Germinal center (tissue), 1 donor: ENCODE data around the gene FMNL2.

Experiments used
- DNase-seq: peaks from one replicate; pipeline ENCODE4 v3.0.0; 2012; ENCODE audit warnings: mixed read lengths, low spot score

FMNL2 gene

DNA sequence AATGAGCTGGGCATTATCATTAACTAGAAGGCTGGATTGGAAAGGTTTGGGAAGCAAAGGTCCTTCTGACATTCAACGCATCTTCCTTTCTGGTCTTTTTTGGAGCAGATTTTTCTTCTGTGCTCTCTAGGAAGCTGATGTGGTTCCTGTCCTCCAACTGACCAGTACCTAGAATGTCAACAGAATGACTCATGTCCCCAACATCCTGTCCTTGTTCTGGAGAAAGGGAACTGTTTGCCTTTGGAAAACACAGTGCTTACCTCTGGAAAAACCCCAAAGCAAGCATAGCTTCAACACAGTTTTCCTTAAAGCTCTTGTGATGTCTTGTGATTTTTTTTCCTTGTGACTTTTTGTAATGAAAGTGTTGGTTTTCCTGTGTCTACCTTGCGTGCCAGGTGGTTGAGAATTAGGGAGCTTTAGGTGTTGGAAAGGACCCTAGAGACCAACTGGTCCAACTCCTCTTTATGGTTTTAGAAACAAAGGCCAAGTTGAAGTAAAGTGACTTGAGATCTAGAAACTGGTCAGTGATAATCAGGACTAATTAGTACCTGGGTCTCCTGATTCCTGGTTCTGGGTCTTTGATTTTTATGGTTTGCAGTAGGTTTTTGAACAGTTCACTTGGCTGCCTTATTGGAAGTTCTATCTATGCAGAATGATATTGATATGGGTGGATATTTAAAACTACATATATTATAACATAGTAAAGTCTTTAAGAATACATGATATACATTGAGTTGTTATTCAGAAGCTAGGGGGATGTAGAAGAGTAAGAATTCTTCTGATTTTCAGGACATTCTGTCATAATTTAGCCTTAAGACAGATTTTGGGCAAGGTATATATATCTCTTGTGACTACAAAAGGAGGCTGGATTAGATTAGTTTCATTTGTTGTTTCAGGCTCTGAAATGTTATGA is 70.5 kb downstream of the FMNL2 start:
- DNase-seq = no peak

DNA sequence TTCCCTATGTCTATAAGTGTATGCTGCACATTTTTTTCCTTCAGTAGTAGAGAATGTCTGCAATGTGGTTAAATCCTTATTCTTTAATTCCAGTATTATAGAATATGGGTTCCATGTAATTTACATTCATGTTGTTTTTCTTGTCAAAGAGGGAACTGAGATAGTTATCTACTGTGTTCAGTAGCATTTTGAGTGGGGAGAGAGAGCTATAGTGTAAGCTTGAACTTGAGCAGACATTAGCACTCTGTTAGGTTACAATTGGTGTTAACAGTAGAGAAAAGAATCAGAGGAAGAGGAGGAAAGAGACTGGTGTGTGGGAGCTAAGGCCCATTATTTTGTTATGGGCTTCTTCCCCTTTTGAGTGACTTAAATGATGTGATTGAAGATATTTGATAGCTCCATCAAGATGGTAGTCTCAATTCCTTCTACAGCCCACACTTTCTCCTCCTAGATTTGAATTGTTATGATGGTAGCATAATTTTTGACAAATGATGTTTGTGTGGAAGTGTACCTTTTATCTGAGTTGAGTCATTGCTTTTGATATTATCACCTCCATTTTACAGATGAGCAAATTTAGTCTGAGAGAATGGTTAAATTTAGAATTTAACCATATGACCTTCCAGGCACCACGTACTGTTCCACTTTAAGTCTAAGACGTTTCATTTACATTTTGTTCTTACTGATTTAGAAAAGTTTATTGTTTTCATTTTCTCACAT is 71.3 kb downstream of the FMNL2 start:
- no peak for DNase-seq

DNA sequence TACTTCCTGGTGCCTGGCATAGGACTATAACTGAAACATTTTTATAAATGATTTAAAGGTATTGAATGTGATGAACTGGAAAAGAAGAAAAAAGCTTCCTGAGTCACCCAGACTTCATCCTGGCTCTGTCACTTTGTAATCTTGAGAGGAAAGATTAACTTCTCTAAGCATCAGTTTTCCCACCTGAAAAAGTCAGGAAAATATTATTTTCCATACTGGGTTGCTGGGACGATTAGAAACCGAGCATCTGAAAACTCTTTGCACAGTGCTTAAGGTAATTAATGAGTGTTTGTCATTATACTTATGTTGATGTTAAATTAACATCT is 71.8 kb downstream of the FMNL2 start:
- DNase-seq = no peak

DNA sequence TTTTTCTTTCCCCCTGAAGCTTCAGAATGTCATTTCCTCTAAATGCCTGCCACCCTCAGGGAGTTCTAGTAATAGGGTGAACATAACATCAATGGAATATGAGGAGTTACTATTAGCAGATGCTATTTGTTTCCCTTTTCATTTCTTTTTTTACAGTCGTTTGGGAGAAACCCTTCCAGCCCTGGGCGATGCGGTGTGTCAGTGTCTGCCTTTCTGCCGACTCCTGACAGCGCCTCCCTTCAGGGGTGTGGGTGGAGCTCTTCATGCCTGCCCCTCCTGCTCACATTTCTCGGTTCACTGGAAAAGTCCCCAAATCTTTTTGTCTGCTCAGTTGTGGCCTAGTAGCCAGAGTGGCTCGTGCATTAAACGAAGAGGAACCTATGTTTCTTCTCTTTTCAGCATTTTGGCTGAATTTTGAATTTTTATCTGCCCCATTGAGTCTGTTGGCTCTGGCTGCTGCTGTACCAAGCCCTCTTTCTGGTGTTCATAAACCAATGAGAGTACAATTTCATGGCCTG is 72.3 kb downstream of the FMNL2 start:
- DNase-seq = peak; percentile 62

GRCh38 chr2:152407806-152408205 is 72.8 kb downstream of the FMNL2 start:
- no peak for DNase-seq

- no peak for DNase-seq
These were observed 73.3 kb downstream of the FMNL2 start for GRCh38 chr2:152408254-152408653.

DNA sequence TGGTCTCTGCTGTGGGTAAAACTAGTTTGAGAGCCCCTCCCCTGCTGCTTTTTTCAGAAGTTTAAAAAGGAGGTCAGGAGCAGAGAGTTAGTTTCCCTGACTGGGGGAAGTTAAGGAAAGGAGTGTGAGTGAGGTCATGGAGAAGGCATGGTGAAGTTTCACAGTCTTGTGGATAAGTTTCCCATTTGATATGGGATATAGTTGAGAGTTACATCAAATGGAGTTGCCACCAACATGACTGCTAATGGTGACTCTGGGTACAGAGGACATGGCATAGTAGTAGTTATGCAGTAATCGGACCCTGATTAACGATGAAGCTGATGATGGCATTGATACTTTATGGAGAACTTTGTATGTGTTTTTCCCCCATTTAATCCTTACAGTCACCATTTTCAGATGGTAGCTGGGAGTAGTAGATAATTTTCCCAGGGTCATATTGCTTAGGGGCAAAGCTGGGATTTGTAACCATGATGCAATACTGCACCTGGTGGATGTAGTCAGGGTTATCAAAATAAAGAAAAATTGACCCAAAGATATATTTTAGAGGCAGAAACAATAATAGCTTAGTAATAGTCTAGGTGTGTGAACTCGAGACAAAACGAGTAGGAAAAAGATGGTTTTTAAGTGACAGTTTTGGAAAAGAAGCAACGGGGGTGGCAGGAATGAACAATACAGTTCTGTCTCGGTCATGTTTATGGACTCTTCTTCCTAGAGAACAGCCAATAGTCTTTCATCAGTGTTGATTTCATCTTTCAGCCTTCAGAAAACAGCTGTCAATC is 74.6 kb downstream of the FMNL2 start:
- no peak for DNase-seq

DNA sequence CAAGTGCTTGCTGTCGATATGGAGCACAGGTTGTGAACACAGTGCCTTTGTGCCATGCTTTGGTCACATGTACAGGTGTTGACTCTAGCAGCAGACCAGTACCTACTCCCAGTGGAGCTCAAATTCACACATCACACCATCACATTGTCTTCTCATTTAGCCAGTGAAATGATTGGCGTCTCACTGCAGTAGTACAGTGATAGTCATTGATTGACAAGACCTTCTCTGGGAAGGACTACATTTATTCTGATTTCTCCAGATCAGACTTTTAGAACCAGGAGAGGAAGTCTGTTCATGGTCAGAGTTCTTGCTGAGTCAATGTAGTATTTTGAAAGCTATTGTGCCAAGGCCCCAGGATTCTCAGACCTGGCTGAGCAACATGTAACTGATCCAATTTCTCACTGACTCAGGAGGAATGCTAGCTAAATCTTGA is 75.2 kb downstream of the FMNL2 start:
- no peak for DNase-seq

DNA sequence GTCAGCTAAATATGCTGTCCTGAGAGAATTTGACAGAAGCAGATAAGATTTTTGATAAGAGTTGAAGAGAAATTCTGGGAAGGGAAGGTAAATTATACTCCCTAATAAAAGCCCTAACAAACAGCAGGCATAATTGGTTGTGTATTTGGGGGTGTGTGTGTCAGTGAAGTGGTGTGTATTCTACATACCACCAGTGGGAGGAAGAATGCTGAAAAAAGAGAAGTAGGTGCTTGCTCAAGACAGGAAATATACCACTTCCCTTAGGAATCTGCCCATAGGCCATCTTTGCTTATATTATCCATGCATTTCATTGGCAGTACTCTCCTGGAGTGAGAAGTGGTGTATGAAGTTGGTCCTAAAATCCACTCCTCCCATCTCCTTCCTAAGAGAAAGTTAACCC is 76.2 kb downstream of the FMNL2 start:
- no peak for DNase-seq

GRCh38 chr2:152413228-152414030 is 78.5 kb downstream of the FMNL2 start:
- DNase-seq = no peak

DNA sequence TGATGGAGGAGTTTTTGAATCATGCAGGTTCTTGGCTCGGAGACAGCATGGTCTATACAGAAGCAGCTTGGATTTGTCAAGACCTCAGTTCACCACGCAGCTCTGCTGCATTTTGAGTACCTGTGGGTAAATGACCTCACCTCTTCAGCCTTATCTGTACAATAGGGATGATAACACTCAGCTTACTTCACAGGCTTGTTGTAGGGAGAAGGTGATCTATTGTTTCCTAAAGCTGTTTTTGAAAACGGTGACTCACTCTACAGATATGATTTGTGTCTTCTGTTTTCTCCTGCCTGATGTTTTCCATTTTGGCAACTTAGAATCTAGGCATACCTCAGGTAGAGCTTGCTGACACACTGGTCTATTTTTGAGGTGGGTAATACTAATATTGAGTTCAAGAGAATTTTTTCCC is 80.3 kb downstream of the FMNL2 start:
- no peak for DNase-seq

DNA sequence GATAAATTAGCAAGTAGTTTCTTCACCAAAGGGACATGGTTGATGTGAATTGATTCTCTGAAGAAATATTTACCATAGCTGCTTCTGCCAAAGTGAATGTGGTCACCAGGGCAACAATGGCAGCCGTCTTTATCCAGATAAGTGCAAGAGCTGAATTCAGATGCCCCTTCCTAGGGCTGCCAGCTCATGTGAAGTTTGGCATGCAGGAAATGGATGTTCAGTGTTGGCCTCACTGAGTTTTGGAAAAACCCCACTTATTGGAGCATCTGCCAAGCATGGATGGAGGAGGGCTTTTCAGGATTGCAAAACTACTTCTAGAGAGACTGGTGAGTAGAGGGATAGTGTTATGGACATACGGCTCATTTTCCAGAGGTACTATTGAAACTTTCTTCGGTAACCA is 80.8 kb downstream of the FMNL2 start:
- DNase-seq = no peak

DNA sequence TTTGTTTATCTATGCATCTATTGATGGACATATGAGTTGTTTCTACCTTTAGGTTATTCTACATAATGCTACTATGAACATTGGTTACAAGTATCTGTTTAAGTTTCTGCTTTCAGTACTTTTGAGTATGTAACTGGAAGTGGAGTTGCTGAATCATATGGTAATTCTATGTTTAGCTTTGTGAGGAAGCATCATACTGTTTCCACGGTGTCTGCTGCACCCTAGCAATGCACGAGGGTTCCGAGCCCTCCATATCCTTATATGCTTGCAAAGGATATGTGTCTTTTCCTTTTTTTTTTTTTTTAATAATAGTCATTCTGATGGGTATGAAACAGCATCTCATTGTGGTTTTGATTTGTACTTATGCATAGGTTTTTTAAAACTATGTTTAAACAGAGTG is 83.7 kb downstream of the FMNL2 start:
- no peak for DNase-seq

DNA sequence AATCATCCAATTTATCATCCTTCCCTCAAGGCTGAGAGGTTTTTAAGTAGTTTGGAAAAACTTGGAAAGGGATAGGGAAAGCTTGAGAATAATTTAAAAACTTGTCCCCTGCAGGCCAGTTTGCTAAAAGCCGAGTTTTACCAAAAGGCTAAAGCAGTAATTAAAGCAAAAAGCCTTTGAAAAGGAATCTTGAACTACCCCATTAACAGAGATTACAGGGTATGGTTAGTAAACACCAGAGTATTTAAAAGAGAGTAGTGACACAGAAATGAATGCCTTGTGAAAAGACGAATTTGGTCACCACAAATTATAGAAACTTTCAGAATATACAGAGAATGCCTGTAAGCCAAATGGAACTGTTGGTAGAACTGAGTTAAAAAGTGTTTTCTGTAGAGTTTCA is 85.0 kb downstream of the FMNL2 start:
- DNase-seq = no peak

DNA sequence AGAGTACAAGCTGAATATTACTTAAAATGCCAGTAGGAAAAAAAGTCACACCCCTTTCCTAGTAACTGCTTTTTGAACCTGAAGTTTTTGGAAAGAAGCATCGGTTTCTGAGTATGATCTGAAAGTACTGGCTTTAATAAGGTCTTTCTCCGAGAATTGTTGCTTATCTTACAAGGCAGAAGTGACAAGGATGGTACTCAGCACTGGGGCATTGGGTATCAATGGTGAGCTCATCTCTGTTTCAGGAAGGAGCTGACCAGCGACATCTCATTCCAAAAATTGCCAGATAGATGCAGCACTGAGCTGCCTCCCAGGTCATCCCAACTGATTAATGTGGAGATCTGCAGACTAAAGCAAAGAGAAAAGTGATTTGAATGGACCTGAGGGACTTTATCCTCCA is 85.4 kb downstream of the FMNL2 start:
- no peak for DNase-seq

- no peak for DNase-seq
These were observed 86.0 kb downstream of the FMNL2 start for GRCh38 chr2:152420936-152421335.

DNA sequence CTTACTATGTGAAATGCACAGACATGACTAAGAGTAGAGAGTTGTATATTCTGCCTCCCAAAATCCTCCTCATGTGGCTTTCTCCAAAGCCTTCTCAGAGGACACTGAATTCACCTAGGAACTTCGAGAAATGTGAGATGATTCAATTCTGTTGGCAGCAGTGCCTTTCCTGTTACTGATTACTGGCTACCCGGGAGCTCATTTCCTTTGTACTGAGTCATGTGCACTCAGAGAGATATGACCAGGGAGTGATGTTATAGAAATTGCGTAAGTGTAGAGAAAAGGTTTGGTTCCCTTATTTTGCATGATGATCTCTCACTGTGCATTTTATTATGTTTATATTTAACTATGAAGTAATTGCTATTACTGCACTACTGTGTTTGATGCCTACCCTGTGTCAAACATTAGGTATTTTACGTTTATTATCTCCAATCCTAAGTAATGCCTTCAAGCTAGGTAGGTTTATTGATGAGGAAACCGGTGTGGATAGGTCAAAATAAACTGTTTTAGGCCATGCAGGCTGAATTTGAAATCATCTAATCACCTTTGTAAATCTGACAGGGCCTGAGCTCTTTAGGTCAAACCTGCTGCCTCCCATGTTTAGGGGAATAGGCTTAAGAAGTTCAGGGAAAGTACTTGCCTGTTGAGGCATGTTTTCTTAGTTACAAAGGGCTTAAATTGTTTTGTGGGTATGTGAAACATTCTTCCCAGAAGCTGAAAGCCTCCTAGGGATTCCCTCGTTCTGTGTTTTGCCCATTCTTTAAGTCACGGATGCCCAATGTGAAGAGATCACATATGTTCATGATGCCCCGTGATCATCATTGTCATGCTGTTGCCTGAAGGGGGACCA is 86.8 kb downstream of the FMNL2 start:
- no peak for DNase-seq

DNA sequence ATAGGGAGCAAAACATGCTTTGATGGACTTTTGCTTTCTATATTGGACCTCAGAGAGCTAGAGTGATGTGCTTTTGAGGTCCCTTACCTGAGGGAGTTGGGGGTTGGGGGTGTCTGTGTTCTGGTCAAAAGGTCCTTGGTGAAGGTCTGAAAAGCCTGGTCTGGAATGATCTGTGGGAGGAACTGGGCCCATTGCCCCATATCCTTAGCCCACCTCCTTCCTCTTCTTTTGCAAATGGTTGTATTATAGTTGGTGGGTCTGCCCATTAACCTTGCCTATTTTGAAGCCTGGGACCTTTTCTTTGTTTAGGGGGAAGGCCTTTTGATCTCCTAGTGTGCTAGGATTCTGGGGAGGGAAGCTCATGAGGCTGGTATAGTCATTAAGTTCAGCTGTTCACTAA is 88.7 kb downstream of the FMNL2 start:
- DNase-seq = no peak

DNA sequence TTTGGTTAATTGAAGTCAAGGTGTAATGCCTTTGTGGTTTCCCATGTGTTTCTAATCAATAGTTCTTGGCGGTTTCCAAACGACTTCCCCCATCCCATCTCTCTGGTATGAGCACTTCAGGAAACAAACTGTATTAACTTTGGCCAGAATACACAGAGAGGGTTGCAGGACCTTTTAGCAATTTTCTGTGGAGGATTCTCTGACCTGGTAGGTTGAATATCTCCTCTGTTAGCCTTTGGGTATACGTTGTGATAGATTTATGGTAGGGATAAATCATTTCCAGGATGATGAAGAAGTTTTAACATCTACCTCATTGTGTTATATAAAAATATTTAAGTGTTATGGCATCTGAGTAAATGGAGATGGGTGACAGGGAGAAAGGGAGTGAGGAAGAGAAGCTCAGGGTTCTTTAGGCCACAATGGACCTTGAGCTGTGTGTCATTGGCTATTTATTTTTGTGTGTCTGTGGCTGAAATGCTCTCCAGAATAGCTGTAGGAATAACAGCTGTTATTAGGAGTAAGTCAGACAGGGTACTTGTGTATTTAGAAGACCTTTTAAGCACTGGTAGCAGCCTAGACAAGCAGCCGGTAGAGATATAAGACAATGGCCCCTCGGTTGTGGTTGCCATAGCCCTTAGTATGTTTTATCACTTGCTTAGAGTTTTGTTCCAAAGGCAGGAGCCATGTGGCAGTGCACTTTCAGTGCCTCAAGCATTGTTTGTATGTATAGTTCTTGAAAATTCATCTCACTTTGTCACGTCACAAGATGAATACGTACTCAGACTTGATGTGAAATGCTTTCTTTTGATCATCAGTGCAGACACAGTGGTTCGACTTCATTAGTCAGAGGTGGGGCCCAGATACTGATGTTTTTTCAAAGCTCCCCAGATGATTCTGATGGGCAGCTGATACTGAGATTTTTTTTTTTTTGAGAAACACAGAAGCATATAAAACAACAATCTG is 91.1 kb downstream of the FMNL2 start:
- DNase-seq = no peak

DNA sequence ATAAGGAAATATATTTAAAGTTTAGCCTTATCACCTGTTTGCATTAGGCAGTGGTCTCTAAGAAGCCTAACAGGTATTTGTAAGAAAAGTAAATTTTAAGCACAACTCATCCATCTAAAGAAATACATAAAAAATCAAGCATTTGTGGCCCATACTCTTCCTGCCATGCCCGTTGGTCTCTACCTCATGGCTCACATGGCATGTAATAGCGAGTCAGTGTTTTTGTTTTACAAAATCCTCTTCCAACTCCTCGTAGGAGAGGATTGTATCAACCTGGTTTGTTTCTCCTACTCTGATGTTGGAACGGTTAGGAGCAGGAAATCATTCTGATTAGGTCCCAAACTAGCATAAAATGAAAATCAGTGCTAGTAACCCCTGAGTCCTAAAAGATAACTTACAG is 91.8 kb downstream of the FMNL2 start:
- no peak for DNase-seq
